Choroid plexus epithelial cell (primary cell): ENCODE measurements around the gene ZNF91.
"Not testable (repeated sequence)": the region's sequence is repeated elsewhere in the genome, so short reads cannot be mapped to it uniquely, and the experiment has no call there.

Experiments used
- DNase-seq: peaks from one replicate; pipeline ENCODE4 v3.0.0-alpha.2; 2010; ENCODE audit warnings: low read depth
- H3K4me3 ChIP-seq: 2 replicates; pipeline ENCODE4 v1.5.1; 2011; ENCODE audit warnings: low read depth, mild to moderate bottlenecking, control low read depth, low read length, moderate library complexity
- CTCF ChIP-seq: conservative IDR thresholded peaks from 2 replicates; pipeline ENCODE4 v1.5.1; 2011; ENCODE audit warnings: low read depth, mild to moderate bottlenecking, control low read depth, inconsistent platforms, low read length, moderate library complexity

ZNF91 gene

GRCh38 chr19:23399443-23399842 is 4.2 kb upstream of the ZNF91 start:
- TF ChIP-seq CTCF = no peak
- DNase-seq = no peak
- no peak overlapping the region for H3K4me3 ChIP-seq

GRCh38 chr19:23395722-23396117 is 449 bp upstream of the ZNF91 start:
- not testable (repeated sequence) for H3K4me3 ChIP-seq, DNase-seq

GRCh38 chr19:23394511-23394910 is 760 bp downstream of the ZNF91 start:
- peak; percentile 60 for DNase-seq
- peak overlapping the region; percentile 95 for H3K4me3 ChIP-seq
- TF ChIP-seq CTCF = no peak

- TF ChIP-seq CTCF = peak; percentile 21
- no peak overlapping the region for H3K4me3 ChIP-seq
- DNase-seq = peak; percentile 53
These were observed 2.1 kb downstream of the ZNF91 start for GRCh38 chr19:23393121-23393520.

- H3K4me3 ChIP-seq = no peak overlapping the region
- DNase-seq = no peak
- no peak for TF ChIP-seq CTCF
These were observed 4.0 kb downstream of the ZNF91 start for GRCh38 chr19:23391236-23391635.

GRCh38 chr19:23385404-23385803 is 9.9 kb downstream of the ZNF91 start:
- TF ChIP-seq CTCF = no peak
- H3K4me3 ChIP-seq = no peak overlapping the region
- DNase-seq = no peak

GRCh38 chr19:23384858-23385257 is 10.4 kb downstream of the ZNF91 start:
- no peak for TF ChIP-seq CTCF
- no peak for DNase-seq
- no peak overlapping the region for H3K4me3 ChIP-seq

GRCh38 chr19:23384166-23384565 is 11.1 kb downstream of the ZNF91 start:
- TF ChIP-seq CTCF = no peak
- no peak for DNase-seq
- no peak overlapping the region for H3K4me3 ChIP-seq
